GM23338 (cell line): ENCODE results near the gene PKN3. TPM values are rescaled to one million over a fixed set of nuclear protein-coding genes. Genes with fewer than 3 reads are reported as not detected.

ENCODE experiments used
- ATAC-seq: fragments of 200-7000 bp; cut with Tn5 transposase; 3 replicates; pipeline ENCODE4 v1.9.1; 2020
- DNase-seq: peaks from one replicate; pipeline ENCODE4 v3.0.0-alpha.2; 2015; ENCODE audit warnings: low spot score
- H2AFZ ChIP-seq: fragments of 200-600 bp; sonication (generic); 2 replicates; pipeline ENCODE4 v1.8.0; 2016; ENCODE audit warnings: antibody characterized with exemption, mild to moderate bottlenecking, moderate library complexity
- H3F3A ChIP-seq: fragments of 200-600 bp; sonication (generic); replicated peaks from 2 replicates; pipeline ENCODE4 v1.8.0; 2017; ENCODE audit warnings: antibody characterized with exemption, mixed run types, low read depth
- H3K27ac ChIP-seq: fragments of 200-600 bp; sonication (generic); 2 replicates; pipeline ENCODE4 v1.6.1; 2016; ENCODE audit warnings: low read depth
- H3K27me3 ChIP-seq: fragments of 200-600 bp; sonication (generic); 2 replicates; pipeline ENCODE4 v1.8.0; 2016; ENCODE audit warnings: mild to moderate bottlenecking, mixed run types, moderate library complexity; ENCODE audit not compliant: insufficient read depth
- H3K36me3 ChIP-seq: fragments of 200-600 bp; sonication (generic); 2 replicates; pipeline ENCODE4 v1.8.0; 2016; ENCODE audit warnings: mild to moderate bottlenecking; ENCODE audit not compliant: insufficient read depth
- H3K4me1 ChIP-seq: fragments of 200-600 bp; sonication (generic); 2 replicates; pipeline ENCODE4 v1.8.0; 2016; ENCODE audit warnings: mild to moderate bottlenecking, moderate library complexity; ENCODE audit not compliant: insufficient read depth
- H3K4me2 ChIP-seq: fragments of 200-600 bp; sonication (generic); 2 replicates; pipeline ENCODE4 v1.7.1; 2017; ENCODE audit warnings: mixed run types
- H3K4me3 ChIP-seq: fragments of 200-600 bp; sonication (generic); 2 replicates; pipeline ENCODE4 v1.6.1; 2016; ENCODE audit warnings: mixed run types
- H3K79me2 ChIP-seq: fragments of 200-600 bp; sonication (generic); replicated peaks from 2 replicates; pipeline ENCODE4 v1.8.0; 2017; ENCODE audit warnings: mild to moderate bottlenecking; ENCODE audit not compliant: insufficient read depth
- H3K9me2 ChIP-seq: fragments of 200-600 bp; sonication (generic); 2 replicates; pipeline ENCODE4 v1.8.0; 2017; ENCODE audit not compliant: insufficient read depth
- H4K20me1 ChIP-seq: fragments of 200-600 bp; sonication (generic); replicated peaks from 2 replicates; pipeline ENCODE4 v1.8.0; 2017; ENCODE audit warnings: mild to moderate bottlenecking; ENCODE audit not compliant: insufficient read depth
- H3K27ac Mint-ChIP-seq: 2 replicates; pipeline ENCODE4 v1.8.0; 2020; ENCODE audit warnings: inconsistent platforms, mild to moderate bottlenecking, moderate library complexity, mixed read lengths
- H3K27me3 Mint-ChIP-seq: 3 replicates; pipeline ENCODE4 v1.8.0; 2022; ENCODE audit warnings: low read depth, mild to moderate bottlenecking, moderate library complexity, mixed read lengths, inconsistent platforms; ENCODE audit not compliant: insufficient read depth, poor library complexity
- H3K36me3 Mint-ChIP-seq: 3 replicates; pipeline ENCODE4 v1.8.0; 2021; ENCODE audit warnings: low read depth, mild to moderate bottlenecking, inconsistent platforms, moderate library complexity, mixed read lengths
- H3K4me1 Mint-ChIP-seq: 3 replicates; pipeline ENCODE4 v1.8.0; 2020; ENCODE audit warnings: mild to moderate bottlenecking, inconsistent platforms, mixed read lengths
- H3K4me3 Mint-ChIP-seq: 3 replicates; pipeline ENCODE4 v1.8.0; 2021; ENCODE audit warnings: moderate library complexity, mild to moderate bottlenecking, inconsistent platforms, mixed read lengths
- H3K9me3 Mint-ChIP-seq: 3 replicates; pipeline ENCODE4 v1.8.0; 2020; ENCODE audit warnings: moderate library complexity, mild to moderate bottlenecking, inconsistent platforms, mixed read lengths
- CREB1 ChIP-seq: fragments of 250-450 bp; sonication (Bioruptor Pico); IDR thresholded peaks from 2 replicates; pipeline ENCODE4 v1.5.0; 2020; ENCODE audit warnings: low read depth, mild to moderate bottlenecking, moderate library complexity
- POLR2AphosphoS5 ChIP-seq: IDR thresholded peaks from 2 replicates; pipeline ENCODE4 v1.6.1; 2016; ENCODE audit warnings: antibody characterized with exemption, low read depth
- STAT1 ChIP-seq: IDR thresholded peaks from one replicate; pipeline ENCODE4 v1.6.1; 2016; ENCODE audit warnings: antibody characterized with exemption; ENCODE audit not compliant: unreplicated experiment
- ZNF331 ChIP-seq: fragments of 250-450 bp; sonication (Bioruptor Pico); IDR thresholded peaks from 2 replicates; pipeline ENCODE4 v1.5.0; 2020; ENCODE audit warnings: low read depth, mild to moderate bottlenecking, moderate library complexity
- polyA plus RNA-seq: library from polyadenylated mRNA; unstranded; fragments of >200 nt; fragmentation: Nextera tagmentation; extraction: Ambion mirVana; gene quantifications from 2 replicates; pipeline ENCODE4 v1.2.1, GENCODE V29; 2016
- total RNA-seq: library from RNA; depleted of rRNA; stranded (reverse); fragments of >200 nt; shearing (Covaris generic); gene quantifications from 2 replicates; pipeline ENCODE4 v1.2.3, GENCODE V29; 2014
- TF ChIP-seq, protein P1 (sequence below): IDR thresholded peaks from 2 replicates; pipeline ENCODE4 v1.6.1; 2016; ENCODE audit warnings: antibody characterized with exemption
- TF ChIP-seq, protein P2 (sequence below), 2 experiments: fragments of 200-600 bp in 1 of 2; sonication (generic) in 1 of 2; conservative IDR thresholded peaks; 2 replicates each; pipeline versions ENCODE4 v1.5.1 to v1.6.1; 2016 to 2017; ENCODE audit warnings: antibody characterized with exemption in 2 of 2, low read depth in 2 of 2, mild to moderate bottlenecking in 2 of 2, moderate library complexity in 1 of 2

PKN3 gene
- total and polyA plus RNA-seq, 2 experiments from 2014 or later, result 6.2 to 17.7 TPM

DNA sequence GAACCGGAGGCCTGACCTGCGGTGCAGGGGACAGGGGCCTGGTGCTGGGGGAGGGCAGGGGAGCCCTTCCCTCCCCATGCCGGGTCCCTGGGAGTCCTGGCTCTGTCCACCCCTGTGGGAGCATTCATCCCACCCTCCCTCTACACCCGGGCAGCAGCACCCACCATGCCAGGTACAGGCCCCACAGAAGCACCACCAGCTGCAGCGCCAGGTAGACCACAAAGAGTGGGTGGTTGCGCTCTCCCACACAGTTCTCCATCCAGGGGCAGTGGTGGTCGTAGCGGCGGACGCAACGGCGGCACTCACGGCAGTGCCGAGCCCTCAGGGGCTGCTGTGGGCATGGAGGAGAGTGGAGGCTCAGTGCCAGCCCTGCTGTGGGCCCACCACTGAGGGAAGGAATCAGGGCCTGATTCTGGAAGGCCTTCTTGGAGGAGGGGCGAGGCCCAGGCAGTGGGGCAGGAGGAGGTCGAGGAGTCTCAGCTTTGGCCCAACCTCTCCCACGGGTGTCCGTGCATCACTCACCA, 19.2 kb downstream of the PKN3 start:
- Mint-ChIP-seq H3K9me3 (no peaks in the 10 kb centered on the region; the same call in 2 of the 3 replicates), H3K4me1 (peaks cover 18% of the 10 kb centered on the region), H3K27me3 (peaks cover 30% of the 10 kb centered on the region), H3K4me3 (no peak overlapping the region), H3K27ac (no peak overlapping the region), H3K36me3 (peaks cover 4% of the 10 kb centered on the region)
- Histone ChIP-seq H2AFZ (no peak overlapping the region), H3K27me3 (no peaks in the 10 kb centered on the region), H3K4me3 (no peak overlapping the region), H3K4me1 (peaks cover 3% of the 10 kb centered on the region), H4K20me1 (no peaks in the 10 kb centered on the region; the same call in 1 of the 2 replicates), H3K9me2 (no peaks in the 10 kb centered on the region), H3K4me2 (no peak overlapping the region), H3K79me2 (no peaks in the 10 kb centered on the region; the same call in 1 of the 2 replicates), H3K36me3 (no peaks in the 10 kb centered on the region), H3K27ac (no peak overlapping the region), H3F3A (no peaks in the 10 kb centered on the region; the same call in 1 of the 2 replicates)
- DNase-seq, result no peak
- ATAC-seq, result no peak
- TF ChIP-seq CREB1 (CRISPR knock-in tag) (no peak), STAT1 (no peak), ZNF331 (no peak), POLR2AphosphoS5 (no peak; the same call in 1 of the 2 replicates)
- TF ChIP-seq, protein P1, sequence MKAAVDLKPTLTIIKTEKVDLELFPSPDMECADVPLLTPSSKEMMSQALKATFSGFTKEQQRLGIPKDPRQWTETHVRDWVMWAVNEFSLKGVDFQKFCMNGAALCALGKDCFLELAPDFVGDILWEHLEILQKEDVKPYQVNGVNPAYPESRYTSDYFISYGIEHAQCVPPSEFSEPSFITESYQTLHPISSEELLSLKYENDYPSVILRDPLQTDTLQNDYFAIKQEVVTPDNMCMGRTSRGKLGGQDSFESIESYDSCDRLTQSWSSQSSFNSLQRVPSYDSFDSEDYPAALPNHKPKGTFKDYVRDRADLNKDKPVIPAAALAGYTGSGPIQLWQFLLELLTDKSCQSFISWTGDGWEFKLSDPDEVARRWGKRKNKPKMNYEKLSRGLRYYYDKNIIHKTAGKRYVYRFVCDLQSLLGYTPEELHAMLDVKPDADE, result no peak
- TF ChIP-seq, protein P2, sequence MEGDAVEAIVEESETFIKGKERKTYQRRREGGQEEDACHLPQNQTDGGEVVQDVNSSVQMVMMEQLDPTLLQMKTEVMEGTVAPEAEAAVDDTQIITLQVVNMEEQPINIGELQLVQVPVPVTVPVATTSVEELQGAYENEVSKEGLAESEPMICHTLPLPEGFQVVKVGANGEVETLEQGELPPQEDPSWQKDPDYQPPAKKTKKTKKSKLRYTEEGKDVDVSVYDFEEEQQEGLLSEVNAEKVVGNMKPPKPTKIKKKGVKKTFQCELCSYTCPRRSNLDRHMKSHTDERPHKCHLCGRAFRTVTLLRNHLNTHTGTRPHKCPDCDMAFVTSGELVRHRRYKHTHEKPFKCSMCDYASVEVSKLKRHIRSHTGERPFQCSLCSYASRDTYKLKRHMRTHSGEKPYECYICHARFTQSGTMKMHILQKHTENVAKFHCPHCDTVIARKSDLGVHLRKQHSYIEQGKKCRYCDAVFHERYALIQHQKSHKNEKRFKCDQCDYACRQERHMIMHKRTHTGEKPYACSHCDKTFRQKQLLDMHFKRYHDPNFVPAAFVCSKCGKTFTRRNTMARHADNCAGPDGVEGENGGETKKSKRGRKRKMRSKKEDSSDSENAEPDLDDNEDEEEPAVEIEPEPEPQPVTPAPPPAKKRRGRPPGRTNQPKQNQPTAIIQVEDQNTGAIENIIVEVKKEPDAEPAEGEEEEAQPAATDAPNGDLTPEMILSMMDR (conservative IDR thresholded peaks at IDR 0.05; ENCODE audit: low read depth in 2 of 2), result no peak

DNA sequence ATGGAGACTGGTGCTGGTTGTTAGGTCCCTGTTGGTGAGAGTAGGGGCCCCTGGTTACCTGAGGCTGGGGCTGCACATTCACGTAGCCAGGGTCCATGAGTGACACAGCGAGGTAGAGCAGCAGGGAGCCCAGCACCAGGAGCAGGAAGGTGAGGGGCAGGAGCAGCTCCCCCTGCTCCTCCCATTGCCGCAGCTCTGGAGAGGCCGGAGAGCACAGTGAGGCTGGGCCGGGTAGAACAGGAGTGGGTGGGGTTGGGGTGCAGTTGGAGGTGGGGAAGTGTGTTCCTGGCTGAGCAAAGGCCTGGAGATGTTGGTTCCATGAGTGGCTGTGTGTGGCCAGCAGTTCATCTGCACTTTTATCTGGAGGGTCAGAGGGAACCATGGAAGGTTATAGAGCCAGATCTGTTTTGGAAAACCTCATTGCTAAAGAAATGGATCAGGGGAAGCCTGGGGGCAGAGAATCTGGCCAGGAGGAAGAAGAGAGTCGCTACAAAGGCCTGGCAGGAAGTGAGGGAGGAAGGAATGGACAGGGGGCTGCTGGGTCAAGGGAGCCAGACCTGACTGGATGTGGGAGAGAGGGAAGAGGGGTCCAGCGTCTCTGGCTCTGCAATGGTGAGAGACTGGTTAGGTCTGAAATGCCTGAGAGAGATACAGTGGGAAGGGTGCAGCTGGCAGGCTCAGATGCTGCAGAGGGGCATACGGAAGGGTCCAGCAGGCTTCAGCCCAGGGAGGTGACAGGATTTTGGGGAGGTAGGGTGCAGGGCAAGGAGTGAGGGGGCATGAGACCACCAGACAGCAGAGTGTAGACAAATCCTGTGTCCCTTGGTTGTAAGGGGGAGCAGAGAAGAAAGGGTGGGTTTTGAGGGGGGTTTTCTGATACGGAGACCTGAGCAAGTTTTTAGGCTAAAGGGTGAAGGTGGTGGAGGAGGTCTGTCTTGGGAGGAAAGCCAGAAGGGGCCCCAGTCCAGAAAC, 20.4 kb downstream of the PKN3 start:
- H3F3A ChIP-seq, result no peaks in the 10 kb centered on the region; the same call in 1 of the 2 replicates
- Mint-ChIP-seq H3K27ac (peak overlapping the region; percentile 64; the same call in 1 of the 2 replicates), H3K4me1 (peaks cover 18% of the 10 kb centered on the region), H3K36me3 (peaks cover 4% of the 10 kb centered on the region; the same call in 2 of the 3 replicates), H3K9me3 (no peaks in the 10 kb centered on the region; the same call in 2 of the 3 replicates), H3K27me3 (peaks cover 29% of the 10 kb centered on the region), H3K4me3 (peak overlapping the region; percentile 92)
- peaks cover 3% of the 10 kb centered on the region for H3K4me1 ChIP-seq
- H3K27me3 ChIP-seq, result no peaks in the 10 kb centered on the region
- no peaks in the 10 kb centered on the region; the same call in 1 of the 2 replicates for H4K20me1 ChIP-seq
- no peak for TF ChIP-seq CREB1 (CRISPR knock-in tag)
- H2AFZ ChIP-seq, result no peak overlapping the region
- peak overlapping the region; percentile 92 for H3K4me3 ChIP-seq
- ATAC-seq (no peak), DNase-seq (no peak)
- H3K4me2 ChIP-seq, result peak overlapping the region; percentile 97
- H3K27ac ChIP-seq, result no peak overlapping the region
- no peaks in the 10 kb centered on the region; the same call in 1 of the 2 replicates for H3K79me2 ChIP-seq
- H3K9me2 ChIP-seq, result no peaks in the 10 kb centered on the region
- no peaks in the 10 kb centered on the region for H3K36me3 ChIP-seq
